Erythroblast (primary cell): Measurements from ENCODE around the gene ZSCAN5C.
"Not testable (repeated sequence)": the region's sequence is repeated elsewhere in the genome, so short reads cannot be mapped to it uniquely, and the experiment has no call there.

ENCODE experiments used
- DNase-seq, 2 experiments: peaks; one replicate each; lab custom pipeline; 2025; lab: John Stamatoyannopoulos, UW
- GATA1 ChIP-seq: IDR thresholded peaks from 2 replicates; pipeline ENCODE4 v1.6.1; 2011; ENCODE audit warnings: low read depth, mild to moderate bottlenecking, control low read depth, low read length, moderate library complexity
- POLR2A ChIP-seq: IDR thresholded peaks from 2 replicates; pipeline ENCODE4 v1.6.1; 2011; ENCODE audit warnings: mild to moderate bottlenecking, low read length

ZSCAN5C gene

GRCh38 chr19:56201973-56202372 lies at the start of gene ZSCAN5C:
TSS of gene ZSCAN5C (plus strand) at chr19:56202273. CDS start at chr19:56205914, 3,641 bp downstream.
- TF ChIP-seq GATA1 (no peak), POLR2A (no peak)
- DNase-seq = no peak

GRCh38 chr19:56152644-56153043 lies 49.4 kb upstream of the ZSCAN5C start:
- no peak for DNase-seq
- TF ChIP-seq GATA1 (no peak), POLR2A (no peak)

- no peak for TF ChIP-seq GATA1
- no peak for TF ChIP-seq POLR2A
- no peak for DNase-seq
Observed at GRCh38 chr19:56153507-56153906, 48.6 kb upstream of the ZSCAN5C start.

GRCh38 chr19:56155124-56155687 lies 46.9 kb upstream of the ZSCAN5C start:
- DNase-seq = peak; percentile 35 to 48
- TF ChIP-seq GATA1 = no peak
- TF ChIP-seq POLR2A = no peak

- DNase-seq = no peak
- TF ChIP-seq GATA1 (no peak), POLR2A (no peak)
Observed at GRCh38 chr19:56156768-56157167, 45.3 kb upstream of the ZSCAN5C start.

- no peak for DNase-seq
- no peak for TF ChIP-seq GATA1
- TF ChIP-seq POLR2A = no peak
Observed at GRCh38 chr19:56158170-56158757, 43.8 kb upstream of the ZSCAN5C start.

GRCh38 chr19:56159009-56159559 lies 43.0 kb upstream of the ZSCAN5C start:
- no peak for DNase-seq
- TF ChIP-seq POLR2A (no peak), GATA1 (no peak)

GRCh38 chr19:56159622-56160271 lies 42.3 kb upstream of the ZSCAN5C start:
- DNase-seq = no peak
- TF ChIP-seq POLR2A (no peak), GATA1 (no peak)

GRCh38 chr19:56161534-56161933 lies 40.5 kb upstream of the ZSCAN5C start:
- TF ChIP-seq GATA1 (no peak), POLR2A (no peak)
- DNase-seq = no peak

- DNase-seq = no peak
Observed at GRCh38 chr19:56162258-56162657, 39.8 kb upstream of the ZSCAN5C start.

GRCh38 chr19:56163097-56163496 lies 39.0 kb upstream of the ZSCAN5C start:
- DNase-seq = no peak
- TF ChIP-seq POLR2A (no peak), GATA1 (no peak)

More at GRCh38 chr19:56162258-56162657, 39.8 kb upstream of the ZSCAN5C start:
- no peak for TF ChIP-seq POLR2A
- TF ChIP-seq GATA1 = no peak

- no peak for TF ChIP-seq POLR2A
- no peak for TF ChIP-seq GATA1
- no peak for DNase-seq
Observed at GRCh38 chr19:56167064-56167578, 35.0 kb upstream of the ZSCAN5C start.

- no peak for DNase-seq
- TF ChIP-seq GATA1 = no peak
- no peak for TF ChIP-seq POLR2A
Observed at GRCh38 chr19:56170261-56170660, 31.8 kb upstream of the ZSCAN5C start.

- TF ChIP-seq POLR2A (no peak), GATA1 (no peak)
- DNase-seq = no peak
Observed at GRCh38 chr19:56174086-56174485, 28.0 kb upstream of the ZSCAN5C start.

- no peak for DNase-seq
Observed at GRCh38 chr19:56174550-56174949, 27.5 kb upstream of the ZSCAN5C start.

GRCh38 chr19:56175861-56176307 lies 26.2 kb upstream of the ZSCAN5C start, which contains the start of gene GALP:
TSS of gene GALP (plus strand) at chr19:56176008. CDS start at chr19:56177109, 1,101 bp downstream.
- not testable (repeated sequence) for DNase-seq

More at GRCh38 chr19:56174550-56174949, 27.5 kb upstream of the ZSCAN5C start:
- TF ChIP-seq GATA1 = no peak
- TF ChIP-seq POLR2A = no peak

- DNase-seq = not testable (repeated sequence)
Observed at GRCh38 chr19:56176310-56176709, 25.8 kb upstream of the ZSCAN5C start.
